HuH-7 (cell line): ENCODE measurements around the gene IL1R2.
"Not testable (repeated sequence)": the region's sequence is repeated elsewhere in the genome, so short reads cannot be mapped to it uniquely, and the experiment has no call there.

ENCODE experiments used
- DNase-seq: peaks from one replicate; pipeline ENCODE4 v3.0.0; 2011; ENCODE audit warnings: low spot score

The IL1R2 gene

GRCh38 chr2:102000012-102000411, 8.3 kb downstream of the IL1R2 start:
- no peak for DNase-seq

- no peak for DNase-seq
Observed at GRCh38 chr2:102000813-102001766, 9.3 kb downstream of the IL1R2 start.

- no peak for DNase-seq
Observed at GRCh38 chr2:102001767-102002142, 10.0 kb downstream of the IL1R2 start.

GRCh38 chr2:102002228-102002627, 10.5 kb downstream of the IL1R2 start:
- DNase-seq: no peak

- not testable (repeated sequence) for DNase-seq
Observed at GRCh38 chr2:102002909-102003308, 11.1 kb downstream of the IL1R2 start.

- no peak for DNase-seq
Observed at GRCh38 chr2:102003696-102004095, 11.9 kb downstream of the IL1R2 start.

- DNase-seq: no peak
Observed at GRCh38 chr2:102004581-102004980, 12.8 kb downstream of the IL1R2 start.

- DNase-seq: no peak
Observed at GRCh38 chr2:102005449-102005848, 13.7 kb downstream of the IL1R2 start.

- DNase-seq: peak; percentile 60
Observed at GRCh38 chr2:102005989-102006885, 14.5 kb downstream of the IL1R2 start.

GRCh38 chr2:102006886-102007278, 15.1 kb downstream of the IL1R2 start:
- no peak for DNase-seq

GRCh38 chr2:102008490-102008889, 16.7 kb downstream of the IL1R2 start:
- no peak for DNase-seq

GRCh38 chr2:102009557-102009956, 17.8 kb downstream of the IL1R2 start:
- DNase-seq: no peak

GRCh38 chr2:102010902-102011301, 19.1 kb downstream of the IL1R2 start:
- no peak for DNase-seq

GRCh38 chr2:102012061-102012614, 20.4 kb downstream of the IL1R2 start:
- no peak for DNase-seq

- DNase-seq: no peak
Observed at GRCh38 chr2:102013206-102014040, 21.7 kb downstream of the IL1R2 start.

- DNase-seq: no peak
Observed at GRCh38 chr2:102014041-102014345, 22.2 kb downstream of the IL1R2 start.

- no peak for DNase-seq
Observed at GRCh38 chr2:102015399-102015798, 23.6 kb downstream of the IL1R2 start.

GRCh38 chr2:102016399-102016955, 24.7 kb downstream of the IL1R2 start:
- DNase-seq: no peak

- DNase-seq: no peak
Observed at GRCh38 chr2:102018823-102019445, 27.2 kb downstream of the IL1R2 start.

GRCh38 chr2:102020596-102021170, 28.9 kb downstream of the IL1R2 start:
- DNase-seq: peak; percentile 89

- no peak for DNase-seq
Observed at GRCh38 chr2:102021779-102022178, 30.0 kb downstream of the IL1R2 start.
